ENCODE data around the gene LSM7.

GRCh38 chr19:2339644-2340310, 11.4 kb upstream of the LSM7 start:
- TF ChIP-seq CTCF (IDR thresholded peaks at IDR 0.05) (no peak), POLR2A (IDR thresholded peaks at IDR 0.05) (no peak), POLR2AphosphoS5 (IDR thresholded peaks at IDR 0.05) (no peak)
